GDM1 (cell line): ENCODE results near the gene ITPKC.
"Not testable (repeated sequence)": the region's sequence is repeated elsewhere in the genome, so short reads cannot be mapped to it uniquely, and the experiment has no call there.

Source experiments
- DNase-seq: peaks from one replicate; lab custom pipeline; 2025; lab: John Stamatoyannopoulos, UW

ITPKC gene

DNA sequence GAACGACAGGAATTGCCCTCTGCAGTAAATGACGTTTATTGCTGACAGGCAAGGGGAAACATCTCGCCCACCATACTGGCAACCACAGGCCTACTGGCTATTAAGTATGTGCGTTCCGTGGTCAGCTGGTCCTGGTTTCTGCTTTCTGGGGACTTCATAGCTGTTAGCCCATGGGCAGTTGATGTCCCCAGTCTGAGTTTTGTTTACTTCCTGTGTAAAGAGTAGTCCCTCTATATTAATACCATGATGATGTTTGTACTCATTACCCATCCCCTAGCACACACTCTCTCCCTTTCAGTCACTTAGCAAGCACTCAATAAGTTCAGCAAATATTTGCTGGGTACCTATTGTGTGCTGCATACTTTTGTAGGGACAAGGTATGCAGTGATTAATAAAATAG lies 52.0 kb downstream of the ITPKC start:
- no peak for DNase-seq

DNA sequence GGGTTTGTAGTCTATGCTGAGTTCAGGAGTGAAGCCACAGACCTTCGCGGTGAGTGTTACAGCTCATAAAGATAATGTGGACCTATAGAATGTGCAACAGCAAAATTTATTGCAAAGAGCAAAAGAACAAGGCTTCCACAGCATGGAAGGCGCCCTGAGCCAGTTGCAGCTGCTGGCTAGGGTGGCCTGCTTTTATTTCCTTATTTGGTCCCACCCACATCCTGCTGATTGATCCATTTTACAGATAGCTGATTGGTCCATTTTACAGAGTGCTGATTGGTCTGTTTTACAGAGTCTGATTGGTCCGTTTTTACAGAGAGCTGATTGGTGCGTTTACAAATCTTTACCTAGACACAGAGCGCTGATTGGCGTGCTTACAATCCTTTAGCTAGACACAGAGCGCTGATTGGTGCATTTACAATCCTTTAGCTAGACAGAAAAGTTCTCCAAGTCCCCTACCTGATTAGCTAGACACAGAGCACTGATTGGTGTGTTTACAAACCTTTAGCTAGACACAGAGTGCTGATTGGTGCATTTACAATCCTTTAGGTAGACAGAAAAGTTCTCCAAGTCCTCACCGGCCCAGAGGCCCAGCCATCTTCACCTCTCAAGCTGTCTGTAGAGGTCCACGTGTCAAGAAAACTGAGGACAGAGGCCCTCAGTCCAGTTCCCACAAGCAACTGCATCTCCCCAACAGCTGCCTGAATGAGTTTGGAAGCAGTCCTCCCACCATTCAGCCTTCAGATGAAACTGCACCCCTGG lies 54.4 kb downstream of the ITPKC start:
- not testable (repeated sequence) for DNase-seq

DNA sequence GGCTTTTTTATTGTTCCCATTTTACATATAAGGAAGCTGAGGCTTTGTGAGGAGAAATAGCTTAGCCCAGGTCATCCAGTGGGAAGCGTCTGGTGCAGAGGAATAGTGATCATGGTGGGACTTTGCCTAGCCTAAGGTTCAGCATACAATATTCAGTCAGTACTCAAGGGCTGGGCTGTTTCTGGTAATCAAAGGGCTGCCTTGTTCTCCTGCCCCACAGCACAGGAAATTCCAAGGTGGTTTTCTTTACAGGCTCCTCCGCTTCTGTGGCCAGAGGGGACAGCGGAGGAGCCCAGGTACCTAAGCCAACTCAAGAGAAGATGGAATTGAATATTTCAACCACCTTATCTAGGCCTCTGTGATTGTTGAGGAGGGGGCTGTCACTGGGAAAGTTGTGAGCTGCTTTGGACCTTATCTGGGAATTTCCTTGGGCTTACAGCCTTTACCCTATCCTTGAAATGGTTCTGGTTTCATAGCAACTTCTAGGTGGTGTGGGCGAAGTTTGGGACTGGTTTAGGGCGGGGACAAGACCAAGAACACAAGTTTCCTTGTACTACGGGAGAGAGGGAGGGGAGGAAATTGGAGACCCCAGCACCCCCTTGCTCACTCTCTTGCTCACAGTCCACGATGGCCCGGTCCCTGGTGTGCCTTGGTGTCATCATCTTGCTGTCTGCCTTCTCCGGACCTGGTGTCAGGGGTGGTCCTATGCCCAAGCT lies 58.2 kb downstream of the ITPKC start, which contains the start of gene MIA:
TSS of gene MIA (plus strand) at position 606 of the 716 bp plus-strand sequence. CDS start at position 628, 22 bp downstream.
- no peak for DNase-seq

DNA sequence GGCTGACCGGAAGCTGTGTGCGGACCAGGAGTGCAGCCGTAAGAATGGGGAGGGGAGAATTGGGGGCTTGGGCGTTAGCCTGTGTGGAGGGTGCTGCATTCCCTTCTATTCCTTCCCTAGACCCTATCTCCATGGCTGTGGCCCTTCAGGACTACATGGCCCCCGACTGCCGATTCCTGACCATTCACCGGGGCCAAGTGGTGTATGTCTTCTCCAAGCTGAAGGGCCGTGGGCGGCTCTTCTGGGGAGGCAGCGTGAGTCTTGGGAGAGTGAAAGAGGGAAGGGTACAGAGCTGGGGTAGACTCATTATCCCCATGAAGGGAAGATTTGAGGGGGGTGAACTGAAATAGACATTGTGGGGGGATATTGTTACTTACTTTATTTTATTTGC lies 58.7 kb downstream of the ITPKC start:
- DNase-seq, result no peak

DNA sequence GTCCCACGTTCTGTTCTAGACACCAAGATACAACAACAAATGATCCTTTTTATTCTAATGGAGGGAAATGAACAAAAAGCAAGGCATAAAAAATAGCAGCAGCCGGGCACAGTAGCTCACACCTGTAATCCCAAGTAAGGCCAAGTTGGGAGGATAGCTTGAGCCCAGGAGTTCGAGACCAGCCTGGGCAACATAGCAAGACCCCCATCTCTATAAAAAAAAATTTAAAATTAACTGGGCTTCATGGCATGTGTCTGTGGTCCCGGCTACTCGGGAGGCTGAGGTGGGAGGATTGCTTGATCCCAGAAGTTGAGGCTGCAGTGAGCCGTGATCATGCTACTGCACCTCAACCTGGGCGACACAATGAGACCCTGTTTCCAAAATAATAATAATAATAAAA lies 59.5 kb downstream of the ITPKC start:
- no peak for DNase-seq

DNA sequence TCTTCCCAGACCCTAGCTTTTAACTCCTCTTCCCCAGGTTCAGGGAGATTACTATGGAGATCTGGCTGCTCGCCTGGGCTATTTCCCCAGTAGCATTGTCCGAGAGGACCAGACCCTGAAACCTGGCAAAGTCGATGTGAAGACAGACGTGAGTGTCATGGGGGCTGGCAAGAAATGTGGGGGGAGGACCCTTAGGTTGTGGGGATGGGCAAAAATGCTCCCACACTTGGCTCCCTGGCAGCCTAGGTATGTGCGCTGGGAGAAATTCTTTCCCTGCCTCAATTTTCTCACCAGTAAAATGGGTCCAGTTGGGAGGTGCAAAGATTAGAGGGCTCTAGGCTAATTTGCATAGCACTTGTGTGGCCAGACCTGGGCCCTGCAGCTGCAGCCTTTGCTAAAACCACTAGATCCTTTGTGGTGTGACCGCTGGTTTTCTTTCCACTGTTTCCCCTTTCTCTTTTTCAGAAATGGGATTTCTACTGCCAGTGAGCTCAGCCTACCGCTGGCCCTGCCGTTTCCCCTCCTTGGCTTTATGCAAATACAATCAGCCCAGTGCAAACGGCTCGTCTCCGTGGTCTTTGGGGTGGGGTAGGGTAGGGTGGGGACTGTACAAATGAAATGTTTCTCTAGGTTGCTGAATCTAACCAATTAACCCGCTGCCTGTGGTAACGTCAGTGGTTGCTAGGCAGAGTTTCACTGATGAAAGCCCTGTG lies 60.2 kb downstream of the ITPKC start:
- peak; percentile 96 for DNase-seq

DNA sequence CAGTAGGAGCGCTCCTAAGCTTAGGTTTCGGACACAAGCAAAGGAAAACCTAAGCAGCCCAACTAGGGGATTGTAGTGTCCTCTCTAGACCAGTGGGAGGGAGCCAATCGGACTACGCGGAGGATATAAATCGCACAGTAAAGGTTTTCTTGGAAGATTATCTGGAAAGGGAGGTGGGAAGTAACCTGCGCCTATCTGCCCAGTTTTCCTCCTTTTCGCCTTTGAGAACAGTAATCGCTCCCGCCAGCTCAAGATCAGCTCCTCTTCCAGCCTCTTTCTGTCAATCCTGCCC lies 60.7 kb downstream of the ITPKC start:
- no peak for DNase-seq

DNA sequence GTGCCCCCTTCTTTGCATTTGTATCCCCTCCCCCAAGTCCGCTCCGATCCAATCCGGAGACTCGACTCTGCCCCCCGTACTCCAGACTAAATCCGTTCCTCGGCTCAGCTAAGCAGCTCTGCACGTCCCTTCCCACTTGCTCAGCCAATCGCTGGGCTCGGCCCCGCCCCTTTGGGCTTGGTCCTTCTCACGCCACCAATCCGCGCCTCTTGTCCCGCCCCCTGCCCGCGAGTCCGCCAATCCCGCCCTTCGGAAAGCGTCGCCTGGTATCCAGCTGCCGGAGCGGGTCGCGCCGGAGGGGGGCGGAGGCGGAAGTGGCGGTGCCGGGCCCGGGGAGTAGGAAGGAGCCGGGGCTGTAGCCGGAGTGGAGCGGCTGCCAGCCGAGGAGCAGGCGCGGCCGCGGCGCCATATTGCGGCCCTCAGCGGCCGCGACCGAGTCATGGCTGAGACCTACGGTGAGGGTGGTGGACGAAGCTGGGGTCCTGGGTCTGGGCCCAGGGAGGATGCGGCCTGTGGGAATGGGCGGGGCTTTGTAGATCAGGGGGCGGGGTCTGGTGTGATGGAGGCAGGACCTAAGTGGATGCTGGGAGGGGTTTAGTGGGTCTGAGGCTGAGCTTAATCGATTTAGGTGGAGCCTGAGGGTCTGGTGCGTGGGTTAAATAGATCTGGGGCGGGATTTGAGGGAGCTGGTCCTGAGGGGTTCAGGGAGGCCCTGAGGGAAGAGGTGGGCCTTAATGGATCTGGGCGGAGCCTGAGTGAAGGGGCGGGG lies 61.2 kb downstream of the ITPKC start, which contains the start of gene RAB4B:
TSS of gene RAB4B (plus strand) at position 311 of the 769 bp plus-strand sequence. CDS start at position 440, 129 bp downstream.
- peak; percentile 100 for DNase-seq

DNA sequence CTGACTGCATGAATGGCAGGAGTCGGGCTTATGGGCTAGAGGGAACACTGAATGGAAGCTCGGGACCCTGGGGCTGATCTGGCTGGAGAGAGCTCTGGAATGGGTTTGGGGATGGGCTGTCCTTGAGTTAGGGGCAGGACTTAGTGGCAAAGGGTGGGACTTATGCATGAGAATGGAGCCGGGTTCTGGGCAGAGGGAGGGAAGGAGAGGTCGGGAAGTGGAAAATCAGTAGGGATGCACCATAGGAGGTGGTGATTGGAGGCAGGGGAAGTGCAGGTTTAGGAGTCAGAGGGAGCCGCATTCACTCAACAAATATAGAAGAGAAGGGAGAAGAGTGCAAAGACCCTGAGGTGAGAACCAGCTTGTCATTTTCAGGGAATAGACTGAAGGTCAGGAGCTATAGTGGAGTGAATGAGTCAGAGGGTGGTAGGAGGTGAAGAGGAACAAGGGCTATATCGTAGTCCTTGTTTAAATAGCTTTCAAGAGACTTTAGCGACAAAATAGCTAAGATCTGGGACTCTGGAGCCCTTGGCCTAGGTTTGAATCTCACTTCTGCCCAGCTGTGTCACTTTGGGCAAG lies 61.9 kb downstream of the ITPKC start:
- no peak for DNase-seq

DNA sequence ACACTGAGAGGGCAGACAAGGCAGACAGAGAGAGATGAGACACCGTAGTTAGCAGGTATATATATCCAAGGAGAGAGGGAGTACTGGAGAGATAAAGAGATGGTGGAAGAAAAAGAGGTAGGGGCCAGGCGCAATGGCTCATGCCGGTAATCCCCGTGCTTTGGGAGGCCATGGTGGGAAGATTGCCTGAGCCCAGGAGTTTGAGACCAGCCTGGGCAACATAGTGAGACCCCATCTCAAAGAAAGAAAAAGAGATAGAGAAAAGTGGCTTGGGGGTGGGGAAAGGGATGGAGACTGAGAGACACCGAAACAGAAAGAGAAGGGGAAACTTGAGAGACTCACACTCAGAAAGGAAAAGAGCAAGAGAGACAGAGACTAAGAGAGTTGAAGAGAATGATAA lies 63.7 kb downstream of the ITPKC start:
- DNase-seq, result no peak

DNA sequence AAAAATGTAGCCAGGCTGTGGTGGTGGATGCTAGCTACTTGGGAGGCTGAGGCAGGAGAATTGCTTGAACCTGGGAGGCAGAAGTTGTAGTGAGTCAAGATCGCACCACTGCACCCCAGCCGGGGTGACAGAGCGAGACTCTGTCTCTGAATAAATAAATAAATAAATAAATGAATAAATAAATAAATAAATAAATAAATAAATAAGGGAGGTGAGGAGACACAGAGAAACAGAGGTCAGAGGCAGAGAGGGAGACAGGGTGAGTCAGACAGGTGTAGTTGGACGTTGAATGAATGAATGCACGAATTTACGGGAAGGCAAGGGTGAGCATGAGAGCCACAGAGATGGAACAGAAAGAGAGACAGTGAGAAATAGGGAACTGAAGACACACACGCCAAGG lies 64.2 kb downstream of the ITPKC start:
- no peak for DNase-seq

DNA sequence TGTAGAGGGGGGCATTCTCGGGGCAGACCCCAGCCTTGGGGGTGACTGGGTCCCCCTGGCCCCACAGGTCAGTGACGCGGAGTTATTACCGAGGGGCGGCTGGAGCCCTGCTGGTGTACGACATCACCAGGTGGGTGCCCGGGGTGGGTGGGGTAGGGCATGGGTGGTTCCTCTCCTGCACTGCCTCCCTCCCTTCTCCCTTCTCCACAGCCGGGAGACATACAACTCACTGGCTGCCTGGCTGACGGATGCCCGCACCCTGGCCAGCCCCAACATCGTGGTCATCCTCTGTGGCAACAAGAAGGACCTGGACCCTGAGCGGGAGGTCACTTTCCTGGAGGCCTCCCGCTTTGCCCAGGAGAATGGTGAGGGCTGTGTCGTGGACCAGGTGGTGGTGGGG lies 66.8 kb downstream of the ITPKC start:
- DNase-seq, result no peak

DNA sequence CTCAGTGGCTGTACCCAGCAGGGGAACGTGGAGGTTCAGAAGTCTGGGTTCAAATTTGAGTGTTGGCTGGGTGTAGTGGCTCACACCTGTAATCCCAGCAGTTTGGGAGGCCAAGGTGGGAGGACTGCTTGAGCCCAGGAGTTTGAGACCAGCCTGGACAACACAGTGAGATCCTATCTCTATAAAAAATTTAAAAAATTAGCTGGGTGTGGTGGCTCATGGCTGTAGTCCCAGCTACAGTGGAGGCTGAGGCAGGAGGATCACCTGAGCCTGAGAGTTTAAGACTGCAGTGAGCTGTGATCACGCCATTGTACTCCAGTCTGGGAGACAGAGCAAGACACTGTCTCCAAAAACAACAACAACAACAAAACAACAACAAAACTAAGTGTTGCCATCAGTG lies 67.2 kb downstream of the ITPKC start:
- DNase-seq, result not testable (repeated sequence)

DNA sequence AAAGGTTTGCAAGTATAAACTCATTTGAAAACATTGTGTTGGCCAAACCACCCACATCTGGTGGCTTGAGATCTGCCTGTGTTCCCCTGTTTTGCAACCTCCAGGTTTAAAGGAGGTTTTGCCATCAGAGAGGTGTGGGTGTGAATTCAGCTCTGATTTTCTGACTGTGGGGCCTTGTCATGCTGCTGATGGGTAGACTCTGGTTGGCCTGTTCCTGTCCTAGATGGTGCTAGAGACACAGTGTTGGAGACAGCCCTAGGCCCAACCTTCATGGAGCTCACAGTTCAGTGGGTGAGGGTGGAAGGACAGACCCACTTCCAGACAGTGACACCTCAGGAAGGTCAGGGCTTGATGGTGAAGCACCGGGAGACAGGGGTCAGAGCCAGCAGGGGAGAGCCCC lies 68.6 kb downstream of the ITPKC start:
- no peak for DNase-seq

DNA sequence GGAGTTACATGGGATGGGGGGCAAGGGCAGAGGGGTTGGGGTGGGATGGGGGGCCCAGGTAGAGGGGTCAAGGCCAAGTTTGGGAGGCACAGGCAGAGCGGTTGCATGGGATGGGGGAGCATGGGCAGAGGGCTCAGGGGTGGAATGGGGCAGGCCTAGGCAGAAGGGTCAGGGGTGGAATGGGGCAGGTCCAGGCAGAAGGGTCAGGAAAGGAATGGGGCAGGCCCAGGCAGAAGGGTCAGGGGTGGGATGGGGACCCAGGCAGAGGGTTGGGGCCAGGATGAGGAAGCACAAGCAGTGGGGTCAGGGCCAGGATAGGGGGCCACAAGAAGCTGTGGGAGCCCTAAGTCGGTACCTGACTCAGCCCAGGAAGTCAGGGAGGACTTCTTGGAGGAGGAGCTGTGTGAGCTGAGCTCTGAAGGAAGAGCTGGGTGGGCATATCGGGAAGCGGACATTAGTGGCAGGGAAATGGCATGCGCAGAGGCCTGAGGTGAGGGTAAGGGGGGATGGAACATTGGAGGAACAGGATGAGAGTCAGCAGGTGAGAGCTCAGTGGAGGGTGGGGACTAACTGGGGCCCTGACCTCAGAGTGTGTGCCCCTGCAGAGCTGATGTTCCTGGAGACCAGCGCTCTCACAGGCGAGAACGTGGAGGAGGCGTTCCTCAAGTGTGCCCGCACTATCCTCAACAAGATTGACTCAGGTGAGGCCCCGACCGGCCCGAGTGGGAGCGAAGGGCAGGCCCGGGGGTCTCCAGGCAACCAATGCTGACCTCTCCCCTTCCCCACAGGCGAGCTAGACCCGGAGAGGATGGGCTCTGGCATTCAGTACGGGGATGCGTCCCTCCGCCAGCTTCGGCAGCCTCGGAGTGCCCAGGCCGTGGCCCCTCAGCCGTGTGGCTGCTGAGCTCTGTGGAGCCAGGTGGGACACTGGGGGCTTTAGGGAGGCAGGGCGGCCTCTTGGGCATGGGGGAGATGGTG lies 69.4 kb downstream of the ITPKC start:
- no peak for DNase-seq
